ENCODE data around the gene TUBGCP6. TPM values are rescaled to one million over a fixed set of nuclear protein-coding genes. Genes with fewer than 3 reads are reported as not detected.

Gene TUBGCP6
- total RNA-seq, 2 donors from 2014 or later, result 52.3 to 80.1 TPM

DNA sequence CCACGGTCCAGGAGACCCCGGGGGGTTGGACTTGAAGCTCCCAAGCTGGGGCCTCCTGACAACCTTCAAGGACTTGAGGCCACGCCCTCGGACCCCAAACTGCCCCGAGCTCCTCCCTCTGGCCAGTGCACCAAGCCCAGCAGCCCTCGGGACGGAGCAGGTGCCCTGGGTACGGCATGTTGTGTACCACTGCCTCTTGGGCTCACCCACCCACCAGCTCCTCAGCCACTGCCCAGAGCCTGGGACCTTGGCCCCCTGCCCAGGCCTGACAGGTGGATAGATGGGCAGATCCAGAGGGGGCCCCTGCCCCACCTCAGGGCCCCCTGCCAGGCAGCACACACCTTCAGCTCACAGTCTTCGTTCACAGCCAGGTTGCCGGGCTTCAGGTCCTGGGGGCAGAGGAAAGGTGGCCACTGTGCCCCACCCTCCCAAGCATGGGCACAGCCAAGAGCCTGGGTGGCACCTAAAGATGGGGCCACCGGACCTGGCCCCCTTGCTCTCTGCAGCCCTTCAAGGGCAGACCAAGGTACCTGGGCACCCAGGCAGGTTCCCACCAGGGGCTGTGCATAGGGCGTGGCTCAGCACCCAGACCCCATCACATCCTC, 11.5 kb upstream of the TUBGCP6 start:
- ATAC-seq (ENCODE audit: insufficient number of reproducible peaks, low FRiP score, low read depth), result no peak
- TF ChIP-seq, protein P1, sequence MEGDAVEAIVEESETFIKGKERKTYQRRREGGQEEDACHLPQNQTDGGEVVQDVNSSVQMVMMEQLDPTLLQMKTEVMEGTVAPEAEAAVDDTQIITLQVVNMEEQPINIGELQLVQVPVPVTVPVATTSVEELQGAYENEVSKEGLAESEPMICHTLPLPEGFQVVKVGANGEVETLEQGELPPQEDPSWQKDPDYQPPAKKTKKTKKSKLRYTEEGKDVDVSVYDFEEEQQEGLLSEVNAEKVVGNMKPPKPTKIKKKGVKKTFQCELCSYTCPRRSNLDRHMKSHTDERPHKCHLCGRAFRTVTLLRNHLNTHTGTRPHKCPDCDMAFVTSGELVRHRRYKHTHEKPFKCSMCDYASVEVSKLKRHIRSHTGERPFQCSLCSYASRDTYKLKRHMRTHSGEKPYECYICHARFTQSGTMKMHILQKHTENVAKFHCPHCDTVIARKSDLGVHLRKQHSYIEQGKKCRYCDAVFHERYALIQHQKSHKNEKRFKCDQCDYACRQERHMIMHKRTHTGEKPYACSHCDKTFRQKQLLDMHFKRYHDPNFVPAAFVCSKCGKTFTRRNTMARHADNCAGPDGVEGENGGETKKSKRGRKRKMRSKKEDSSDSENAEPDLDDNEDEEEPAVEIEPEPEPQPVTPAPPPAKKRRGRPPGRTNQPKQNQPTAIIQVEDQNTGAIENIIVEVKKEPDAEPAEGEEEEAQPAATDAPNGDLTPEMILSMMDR (IDR thresholded peaks at IDR 0.05), result no peak

DNA sequence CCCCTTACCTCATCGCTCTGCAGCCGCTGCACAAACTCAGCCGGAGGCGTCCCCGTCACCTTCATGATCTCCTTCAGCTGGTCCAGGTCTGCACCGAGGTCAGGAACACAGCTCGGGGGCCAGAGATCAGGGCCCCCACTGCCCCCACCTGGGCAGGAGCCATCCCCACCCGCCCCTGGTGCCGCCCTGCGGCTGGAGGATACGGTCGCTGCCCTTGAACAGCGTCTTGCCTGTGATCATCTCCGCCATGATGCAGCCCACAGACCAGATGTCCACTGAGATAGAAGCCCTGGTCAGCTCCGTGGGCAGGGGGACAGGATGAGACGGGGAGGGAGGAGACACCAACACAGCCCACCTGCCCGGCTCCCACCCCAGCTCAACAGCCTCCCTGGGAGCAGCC, 10.8 kb upstream of the TUBGCP6 start:
- DNase-seq (ENCODE audit: low spot score), result no peak
- TF ChIP-seq, protein P1 (IDR thresholded peaks at IDR 0.05), result no peak
- Histone ChIP-seq H3K27me3 (replicated peaks; ENCODE audit: insufficient read depth) (no peaks in the 10 kb centered on the region), H3K4me1 (ENCODE audit: control insufficient read depth in 1 of 2, low read depth in 2 of 2) (peaks cover 4 to 21% of the 10 kb centered on the region in 2 donors), H3K27ac (no peak overlapping the region), H3K4me3 (no peak overlapping the region), H3K36me3 (no peaks in the 10 kb centered on the region), H3K9me3 (no peaks in the 10 kb centered on the region)
- no peak for ATAC-seq (ENCODE audit: insufficient number of reproducible peaks, low FRiP score, low read depth)

More for the DNA sequence above, 11.5 kb upstream of the TUBGCP6 start:
- H3K9me3 ChIP-seq, result no peaks in the 10 kb centered on the region
- no peak overlapping the region for H3K4me3 ChIP-seq
- DNase-seq (ENCODE audit: low spot score), result no peak
- H3K36me3 ChIP-seq, result no peaks in the 10 kb centered on the region
- H3K27ac ChIP-seq, result no peak overlapping the region
- peaks cover 8 to 20% of the 10 kb centered on the region in 2 donors for H3K4me1 ChIP-seq (ENCODE audit: control insufficient read depth in 1 of 2, low read depth in 2 of 2)
- no peaks in the 10 kb centered on the region for H3K27me3 ChIP-seq (replicated peaks; ENCODE audit: insufficient read depth)

DNA sequence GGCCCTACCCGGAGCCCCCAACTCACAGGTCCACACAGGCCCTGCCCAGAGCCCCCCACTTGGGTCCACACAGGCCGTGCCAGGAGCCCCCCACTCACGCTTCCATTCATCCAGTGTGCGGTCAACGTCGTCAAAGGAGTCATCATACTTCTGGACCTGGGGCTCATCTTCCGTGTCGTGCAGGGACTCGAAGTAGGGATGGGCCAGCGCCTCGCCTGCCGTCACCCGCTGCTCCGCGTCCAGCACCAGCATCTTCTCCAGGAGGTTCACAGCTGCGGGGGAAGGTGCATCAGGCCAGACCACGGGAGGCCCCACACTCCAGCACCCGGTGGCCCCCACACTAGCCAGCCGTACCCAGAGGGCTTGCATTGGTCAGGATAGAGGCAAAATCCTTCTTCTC, 10.3 kb upstream of the TUBGCP6 start:
- H3K27me3 ChIP-seq (replicated peaks; ENCODE audit: insufficient read depth), result no peaks in the 10 kb centered on the region
- ATAC-seq (ENCODE audit: insufficient number of reproducible peaks, low FRiP score, low read depth), result no peak
- TF ChIP-seq, protein P1 (IDR thresholded peaks at IDR 0.05), result no peak

DNA sequence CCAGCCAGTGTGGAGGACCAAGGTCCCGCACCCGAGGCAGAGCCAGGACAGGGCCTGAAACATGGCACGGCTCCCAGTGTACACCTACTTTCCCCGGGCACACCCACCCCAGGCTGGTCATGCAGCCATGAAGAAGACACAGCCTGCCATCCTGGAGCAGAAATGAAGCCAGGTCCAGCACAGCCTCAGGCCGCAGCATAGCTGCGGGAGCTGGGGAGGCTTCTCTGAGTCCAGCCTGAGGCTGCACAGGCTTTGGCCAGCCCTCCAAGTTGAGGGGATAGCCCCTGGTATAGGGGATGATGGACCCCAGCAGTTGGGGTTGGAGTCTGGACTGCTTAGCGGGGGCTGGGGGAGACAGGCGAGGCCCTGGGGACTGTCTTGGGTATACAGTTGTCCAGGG, 9.1 kb upstream of the TUBGCP6 start:
- DNase-seq (ENCODE audit: low spot score) (no peak), ATAC-seq (ENCODE audit: insufficient number of reproducible peaks, low FRiP score, low read depth) (no peak)
- Histone ChIP-seq H3K4me1 (ENCODE audit: control insufficient read depth in 1 of 2, low read depth in 2 of 2) (peaks cover 13 to 30% of the 10 kb centered on the region in 2 donors), H3K27ac (no peak overlapping the region), H3K36me3 (no peaks in the 10 kb centered on the region), H3K27me3 (replicated peaks; ENCODE audit: insufficient read depth) (no peaks in the 10 kb centered on the region), H3K9me3 (no peaks in the 10 kb centered on the region), H3K4me3 (no peak overlapping the region)
- TF ChIP-seq, protein P1 (IDR thresholded peaks at IDR 0.05), result no peak

More for the DNA sequence above, 10.3 kb upstream of the TUBGCP6 start:
- H3K27ac ChIP-seq, result no peak overlapping the region
- no peak for DNase-seq (ENCODE audit: low spot score)
- no peak overlapping the region for H3K4me3 ChIP-seq
- peaks cover 6 to 22% of the 10 kb centered on the region in 2 donors for H3K4me1 ChIP-seq (ENCODE audit: control insufficient read depth in 1 of 2, low read depth in 2 of 2)
- no peaks in the 10 kb centered on the region for H3K36me3 ChIP-seq
- no peaks in the 10 kb centered on the region for H3K9me3 ChIP-seq

DNA sequence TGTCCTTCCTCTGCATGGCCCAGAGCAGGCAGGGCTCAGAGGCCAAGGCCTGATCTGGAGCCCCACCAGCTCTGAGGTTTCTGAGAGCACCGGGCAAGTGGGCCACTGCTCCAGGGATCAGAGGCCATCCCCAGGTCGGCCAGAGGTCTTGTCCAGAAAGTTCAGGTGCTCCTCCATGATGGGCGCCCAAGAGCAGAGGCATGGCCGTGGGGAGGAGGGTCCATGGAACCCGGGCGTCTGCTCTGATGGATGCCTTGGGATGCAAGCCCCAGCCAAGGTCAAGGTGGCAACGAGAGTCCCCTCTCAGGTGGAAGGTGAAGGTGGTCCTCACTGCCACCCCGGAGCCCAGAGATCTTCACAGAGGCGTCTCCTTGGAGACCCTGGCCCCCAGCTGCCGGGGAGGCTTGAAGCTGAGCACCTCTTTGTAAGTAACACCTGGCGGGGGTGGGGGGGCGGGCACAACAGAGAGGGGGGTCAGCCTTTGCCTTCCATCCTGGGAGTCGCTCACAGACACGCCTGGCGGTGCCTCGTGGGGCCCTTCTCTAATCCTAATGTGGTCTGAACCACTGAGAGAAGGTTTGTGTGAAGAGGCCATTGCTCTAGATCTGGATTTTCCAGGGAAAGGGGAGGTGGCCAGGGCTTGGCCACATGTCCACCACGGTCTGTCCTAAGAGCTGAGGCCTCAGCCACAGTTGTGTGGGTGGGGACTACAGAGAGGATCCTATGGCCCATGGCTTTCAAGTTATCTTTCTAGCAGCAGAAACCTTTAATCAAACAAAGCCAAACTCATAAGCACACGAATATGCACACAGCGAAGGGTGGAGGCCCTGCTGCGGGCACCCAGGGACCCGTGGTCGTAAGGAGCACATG, 8.5 kb upstream of the TUBGCP6 start:
- H3K4me3 ChIP-seq, result no peak overlapping the region
- no peaks in the 10 kb centered on the region for H3K27me3 ChIP-seq (replicated peaks; ENCODE audit: insufficient read depth)

More for the DNA sequence above, 8.5 kb upstream of the TUBGCP6 start:
- Histone ChIP-seq H3K4me1 (ENCODE audit: control insufficient read depth in 1 of 2, low read depth in 2 of 2) (peaks cover 13 to 24% of the 10 kb centered on the region in 2 donors), H3K36me3 (no peaks in the 10 kb centered on the region), H3K27ac (no peak overlapping the region), H3K9me3 (no peaks in the 10 kb centered on the region)
- ATAC-seq (ENCODE audit: insufficient number of reproducible peaks, low FRiP score, low read depth), result no peak
- DNase-seq (ENCODE audit: low spot score), result no peak
- TF ChIP-seq, protein P1 (IDR thresholded peaks at IDR 0.05), result no peak

Data from thoracic aorta (tissue), 2 donors.